Bronchial epithelial cell (primary cell): ENCODE measurements around the gene CFAP74. TPM values are rescaled to one million over a fixed set of nuclear protein-coding genes. Genes with fewer than 3 reads are reported as not detected.

Experiments
- DNase-seq: peaks from one replicate; pipeline ENCODE4 v3.0.0-alpha.2; 2010; ENCODE audit warnings: low read depth
- FAIRE-seq: peaks from 2 replicates; lab custom pipeline; 2011; peaks lifted over from hg19 to GRCh38; lab: Jason Lieb, UNC
- H3K27me3 ChIP-seq: 2 replicates; pipeline ENCODE4 v1.5.1; 2011; ENCODE audit warnings: low read length; ENCODE audit not compliant: control insufficient read depth, insufficient read depth
- H3K36me3 ChIP-seq: 2 replicates; pipeline ENCODE4 v1.5.1; 2011; ENCODE audit warnings: low read length; ENCODE audit not compliant: control insufficient read depth, insufficient read depth
- H3K4me3 ChIP-seq: 2 replicates; pipeline ENCODE4 v1.5.1; 2011; ENCODE audit warnings: mild to moderate bottlenecking, low read depth, low read length, control low read depth
- CTCF ChIP-seq: IDR thresholded peaks from 2 replicates; pipeline ENCODE4 v1.5.1; 2011; ENCODE audit warnings: mild to moderate bottlenecking, moderate library complexity, low read length, control low read depth, inconsistent platforms; ENCODE audit not compliant: insufficient read depth, severe bottlenecking
- total RNA-seq: library from RNA; depleted of rRNA; stranded (reverse); fragments of >200 nt; gene quantifications from 2 replicates; pipeline ENCODE4 v1.2.1, GENCODE V29; 2014

Gene CFAP74
- total RNA-seq, 1 donor from 2014 or later = not detected

GRCh38 chr1:1975535-1975934 lies 28.1 kb downstream of the CFAP74 start:
- Histone ChIP-seq H3K4me3 (no peak overlapping the region), H3K27me3 (no peaks in the 10 kb centered on the region), H3K36me3 (no peaks in the 10 kb centered on the region)
- no peak for TF ChIP-seq CTCF
- no peak for FAIRE-seq
- DNase-seq = no peak

- no peaks in the 10 kb centered on the region for H3K36me3 ChIP-seq
Observed at GRCh38 chr1:1974834-1975233, 28.8 kb downstream of the CFAP74 start.

GRCh38 chr1:1973716-1974642 lies 29.6 kb downstream of the CFAP74 start:
- no peaks in the 10 kb centered on the region for H3K27me3 ChIP-seq
- no peak overlapping the region for H3K4me3 ChIP-seq
- H3K36me3 ChIP-seq = no peaks in the 10 kb centered on the region
- TF ChIP-seq CTCF = no peak
- no peak for FAIRE-seq
- no peak for DNase-seq

More at GRCh38 chr1:1974834-1975233, 28.8 kb downstream of the CFAP74 start:
- no peaks in the 10 kb centered on the region for H3K27me3 ChIP-seq
- no peak overlapping the region for H3K4me3 ChIP-seq
- no peak for TF ChIP-seq CTCF
- FAIRE-seq = no peak
- DNase-seq = no peak

- H3K4me3 ChIP-seq = no peak overlapping the region
- no peak for DNase-seq
- TF ChIP-seq CTCF = no peak
- H3K27me3 ChIP-seq = no peaks in the 10 kb centered on the region
- no peak for FAIRE-seq
- H3K36me3 ChIP-seq = no peaks in the 10 kb centered on the region
Observed at GRCh38 chr1:1972976-1973715, 30.4 kb downstream of the CFAP74 start.

- no peak overlapping the region for H3K4me3 ChIP-seq
- no peaks in the 10 kb centered on the region for H3K36me3 ChIP-seq
- H3K27me3 ChIP-seq = no peaks in the 10 kb centered on the region
- FAIRE-seq = no peak
- TF ChIP-seq CTCF = no peak
- DNase-seq = no peak
Observed at GRCh38 chr1:1971688-1972087, 31.9 kb downstream of the CFAP74 start.
